ENCODE results near the gene HOXB2.
A peak's percentile ranks its signal among the peaks of the same experiment; 100 is the strongest.

HOXB2 gene

DNA sequence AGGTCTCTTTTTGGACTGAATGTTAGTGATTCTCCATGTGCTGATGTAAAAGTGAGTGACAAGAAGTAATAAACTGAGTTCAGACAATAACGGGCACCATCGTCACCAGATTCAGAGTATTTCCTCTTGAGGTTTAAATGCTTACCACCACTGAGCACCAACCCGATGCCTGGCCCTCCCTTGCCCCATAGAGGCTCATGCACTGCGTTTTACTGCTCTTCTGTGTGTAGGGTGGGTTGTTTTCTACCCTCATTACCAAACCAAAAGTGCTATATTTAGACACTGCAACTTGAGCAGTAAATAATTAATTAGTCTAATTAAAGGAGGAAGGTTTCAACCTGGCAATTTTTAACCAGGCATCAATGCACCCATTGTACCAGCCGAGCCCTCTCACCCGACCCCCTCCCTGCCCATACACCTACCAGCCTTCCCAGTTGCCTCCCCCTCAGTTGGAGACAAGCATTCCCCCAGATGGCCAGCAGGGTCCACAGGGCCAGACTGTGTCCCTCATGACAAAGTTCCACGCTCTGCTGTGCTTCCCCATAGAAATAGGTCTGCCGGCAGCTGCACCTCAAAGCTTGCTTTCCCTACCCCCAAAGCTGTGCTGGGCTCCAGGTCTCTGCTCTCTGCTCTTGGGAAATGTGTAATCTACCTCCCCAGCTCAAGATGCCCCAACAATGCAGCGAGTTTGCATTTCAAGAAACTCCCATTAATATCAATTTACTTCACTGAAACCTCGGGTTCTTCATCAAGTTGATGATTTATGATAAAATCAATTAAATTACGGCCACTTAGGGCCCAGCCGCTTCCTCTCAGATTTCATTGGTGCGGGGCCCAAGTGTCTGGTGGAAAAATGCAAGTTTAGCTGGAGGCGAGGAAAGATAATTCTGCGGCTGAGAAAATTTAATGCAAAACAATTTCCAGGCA, 17.2 kb upstream of the HOXB2 start (continued):
- TF ChIP-seq ZNF776 (tag by site-specific recombination; IDR thresholded peaks at IDR 0.05; ENCODE audit: borderline replicate concordance) = no peak
- TF ChIP-seq, protein P1, sequence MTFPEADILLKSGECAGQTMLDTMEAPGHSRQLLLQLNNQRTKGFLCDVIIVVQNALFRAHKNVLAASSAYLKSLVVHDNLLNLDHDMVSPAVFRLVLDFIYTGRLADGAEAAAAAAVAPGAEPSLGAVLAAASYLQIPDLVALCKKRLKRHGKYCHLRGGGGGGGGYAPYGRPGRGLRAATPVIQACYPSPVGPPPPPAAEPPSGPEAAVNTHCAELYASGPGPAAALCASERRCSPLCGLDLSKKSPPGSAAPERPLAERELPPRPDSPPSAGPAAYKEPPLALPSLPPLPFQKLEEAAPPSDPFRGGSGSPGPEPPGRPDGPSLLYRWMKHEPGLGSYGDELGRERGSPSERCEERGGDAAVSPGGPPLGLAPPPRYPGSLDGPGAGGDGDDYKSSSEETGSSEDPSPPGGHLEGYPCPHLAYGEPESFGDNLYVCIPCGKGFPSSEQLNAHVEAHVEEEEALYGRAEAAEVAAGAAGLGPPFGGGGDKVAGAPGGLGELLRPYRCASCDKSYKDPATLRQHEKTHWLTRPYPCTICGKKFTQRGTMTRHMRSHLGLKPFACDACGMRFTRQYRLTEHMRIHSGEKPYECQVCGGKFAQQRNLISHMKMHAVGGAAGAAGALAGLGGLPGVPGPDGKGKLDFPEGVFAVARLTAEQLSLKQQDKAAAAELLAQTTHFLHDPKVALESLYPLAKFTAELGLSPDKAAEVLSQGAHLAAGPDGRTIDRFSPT (tag by site-specific recombination; IDR thresholded peaks at IDR 0.05) = 0 out of 2 replicates have a peak, but pooled peaks have one; percentile 43
- peak; percentile 91 for TF ChIP-seq GLIS1 (tag by site-specific recombination; IDR thresholded peaks at IDR 0.05)
- TF ChIP-seq HOXD13 (CRISPR knock-in tag; IDR thresholded peaks at IDR 0.05; ENCODE audit: borderline replicate concordance) = no peak
- no peak; the same call in 1 of the 2 replicates for TF ChIP-seq ZNF391 (tag by site-specific recombination; IDR thresholded peaks at IDR 0.05; ENCODE audit: borderline replicate concordance, low read depth)
- no peak for TF ChIP-seq ZNF623 (tag by site-specific recombination; IDR thresholded peaks at IDR 0.05)
- TF ChIP-seq, protein P2, sequence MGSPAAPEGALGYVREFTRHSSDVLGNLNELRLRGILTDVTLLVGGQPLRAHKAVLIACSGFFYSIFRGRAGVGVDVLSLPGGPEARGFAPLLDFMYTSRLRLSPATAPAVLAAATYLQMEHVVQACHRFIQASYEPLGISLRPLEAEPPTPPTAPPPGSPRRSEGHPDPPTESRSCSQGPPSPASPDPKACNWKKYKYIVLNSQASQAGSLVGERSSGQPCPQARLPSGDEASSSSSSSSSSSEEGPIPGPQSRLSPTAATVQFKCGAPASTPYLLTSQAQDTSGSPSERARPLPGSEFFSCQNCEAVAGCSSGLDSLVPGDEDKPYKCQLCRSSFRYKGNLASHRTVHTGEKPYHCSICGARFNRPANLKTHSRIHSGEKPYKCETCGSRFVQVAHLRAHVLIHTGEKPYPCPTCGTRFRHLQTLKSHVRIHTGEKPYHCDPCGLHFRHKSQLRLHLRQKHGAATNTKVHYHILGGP (tag by site-specific recombination; IDR thresholded peaks at IDR 0.05) = peak; percentile 88
- TF ChIP-seq ZEB2 (tag by site-specific recombination; IDR thresholded peaks at IDR 0.05) = peak; percentile 92
- no peak for TF ChIP-seq ZNF184 (tag by site-specific recombination; IDR thresholded peaks at IDR 0.05)
- no peak for TF ChIP-seq ZNF747 (tag by site-specific recombination; IDR thresholded peaks at IDR 0.05)
- peak; percentile 75; the same call in 1 of the 2 replicates for TF ChIP-seq ZNF561 (tag by site-specific recombination; IDR thresholded peaks at IDR 0.05; ENCODE audit: borderline replicate concordance)
- TF ChIP-seq KLF7 (tag by site-specific recombination; IDR thresholded peaks at IDR 0.05; ENCODE audit: borderline replicate concordance) = 0 out of 2 replicates have a peak, but pooled peaks have one; percentile 16
- TF ChIP-seq ZNF785 (tag by site-specific recombination; IDR thresholded peaks at IDR 0.05) = no peak
- TF ChIP-seq ZNF701 (tag by site-specific recombination; IDR thresholded peaks at IDR 0.05) = no peak
- TF ChIP-seq, protein P3, sequence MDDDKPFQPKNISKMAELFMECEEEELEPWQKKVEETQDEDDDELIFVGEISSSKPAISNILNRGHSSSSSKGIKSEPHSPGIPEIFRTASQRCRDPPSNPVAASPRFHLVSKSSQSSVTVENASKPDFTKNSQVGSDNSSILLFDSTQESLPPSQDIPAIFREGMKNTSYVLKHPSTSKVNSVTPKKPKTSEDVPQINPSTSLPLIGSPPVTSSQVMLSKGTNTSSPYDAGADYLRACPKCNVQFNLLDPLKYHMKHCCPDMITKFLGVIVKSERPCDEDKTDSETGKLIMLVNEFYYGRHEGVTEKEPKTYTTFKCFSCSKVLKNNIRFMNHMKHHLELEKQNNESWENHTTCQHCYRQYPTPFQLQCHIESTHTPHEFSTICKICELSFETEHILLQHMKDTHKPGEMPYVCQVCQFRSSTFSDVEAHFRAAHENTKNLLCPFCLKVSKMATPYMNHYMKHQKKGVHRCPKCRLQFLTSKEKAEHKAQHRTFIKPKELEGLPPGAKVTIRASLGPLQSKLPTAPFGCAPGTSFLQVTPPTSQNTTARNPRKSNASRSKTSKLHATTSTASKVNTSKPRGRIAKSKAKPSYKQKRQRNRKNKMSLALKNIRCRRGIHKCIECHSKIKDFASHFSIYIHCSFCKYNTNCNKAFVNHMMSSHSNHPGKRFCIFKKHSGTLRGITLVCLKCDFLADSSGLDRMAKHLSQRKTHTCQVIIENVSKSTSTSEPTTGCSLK (tag by site-specific recombination; IDR thresholded peaks at IDR 0.05) = no peak
- no peak for TF ChIP-seq ZNF16 (tag by site-specific recombination; IDR thresholded peaks at IDR 0.05; ENCODE audit: low read depth)
- peak; percentile 67; the same call in 1 of the 2 replicates for TF ChIP-seq IKZF3 (tag by site-specific recombination; IDR thresholded peaks at IDR 0.05)
- TF ChIP-seq, protein P4, sequence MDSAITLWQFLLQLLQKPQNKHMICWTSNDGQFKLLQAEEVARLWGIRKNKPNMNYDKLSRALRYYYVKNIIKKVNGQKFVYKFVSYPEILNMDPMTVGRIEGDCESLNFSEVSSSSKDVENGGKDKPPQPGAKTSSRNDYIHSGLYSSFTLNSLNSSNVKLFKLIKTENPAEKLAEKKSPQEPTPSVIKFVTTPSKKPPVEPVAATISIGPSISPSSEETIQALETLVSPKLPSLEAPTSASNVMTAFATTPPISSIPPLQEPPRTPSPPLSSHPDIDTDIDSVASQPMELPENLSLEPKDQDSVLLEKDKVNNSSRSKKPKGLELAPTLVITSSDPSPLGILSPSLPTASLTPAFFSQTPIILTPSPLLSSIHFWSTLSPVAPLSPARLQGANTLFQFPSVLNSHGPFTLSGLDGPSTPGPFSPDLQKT (IDR thresholded peaks at IDR 0.05; ENCODE audit: borderline replicate concordance, low read depth, low read length) = no peak
- TF ChIP-seq MYNN (tag by site-specific recombination; IDR thresholded peaks at IDR 0.05; ENCODE audit: borderline replicate concordance) = no peak
- TF ChIP-seq ZNF521 (tag by site-specific recombination; IDR thresholded peaks at IDR 0.05) = no peak
- peak; percentile 82 for TF ChIP-seq OSR2 (tag by site-specific recombination; IDR thresholded peaks at IDR 0.05)
- TF ChIP-seq ZNF140 (tag by site-specific recombination; IDR thresholded peaks at IDR 0.05) = no peak
- 0 out of 2 replicates have a peak, but pooled peaks have one; percentile 19 for TF ChIP-seq GFI1B (tag by site-specific recombination; IDR thresholded peaks at IDR 0.05)
- TF ChIP-seq SP7 (tag by site-specific recombination; IDR thresholded peaks at IDR 0.05) = peak; percentile 96
- TF ChIP-seq, protein P5, sequence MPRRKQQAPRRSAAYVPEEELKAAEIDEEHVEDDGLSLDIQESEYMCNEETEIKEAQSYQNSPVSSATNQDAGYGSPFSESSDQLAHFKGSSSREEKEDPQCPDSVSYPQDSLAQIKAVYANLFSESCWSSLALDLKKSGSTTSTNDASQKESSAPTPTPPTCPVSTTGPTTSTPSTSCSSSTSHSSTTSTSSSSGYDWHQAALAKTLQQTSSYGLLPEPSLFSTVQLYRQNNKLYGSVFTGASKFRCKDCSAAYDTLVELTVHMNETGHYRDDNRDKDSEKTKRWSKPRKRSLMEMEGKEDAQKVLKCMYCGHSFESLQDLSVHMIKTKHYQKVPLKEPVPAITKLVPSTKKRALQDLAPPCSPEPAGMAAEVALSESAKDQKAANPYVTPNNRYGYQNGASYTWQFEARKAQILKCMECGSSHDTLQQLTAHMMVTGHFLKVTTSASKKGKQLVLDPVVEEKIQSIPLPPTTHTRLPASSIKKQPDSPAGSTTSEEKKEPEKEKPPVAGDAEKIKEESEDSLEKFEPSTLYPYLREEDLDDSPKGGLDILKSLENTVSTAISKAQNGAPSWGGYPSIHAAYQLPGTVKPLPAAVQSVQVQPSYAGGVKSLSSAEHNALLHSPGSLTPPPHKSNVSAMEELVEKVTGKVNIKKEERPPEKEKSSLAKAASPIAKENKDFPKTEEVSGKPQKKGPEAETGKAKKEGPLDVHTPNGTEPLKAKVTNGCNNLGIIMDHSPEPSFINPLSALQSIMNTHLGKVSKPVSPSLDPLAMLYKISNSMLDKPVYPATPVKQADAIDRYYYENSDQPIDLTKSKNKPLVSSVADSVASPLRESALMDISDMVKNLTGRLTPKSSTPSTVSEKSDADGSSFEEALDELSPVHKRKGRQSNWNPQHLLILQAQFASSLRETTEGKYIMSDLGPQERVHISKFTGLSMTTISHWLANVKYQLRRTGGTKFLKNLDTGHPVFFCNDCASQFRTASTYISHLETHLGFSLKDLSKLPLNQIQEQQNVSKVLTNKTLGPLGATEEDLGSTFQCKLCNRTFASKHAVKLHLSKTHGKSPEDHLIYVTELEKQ (tag by site-specific recombination; IDR thresholded peaks at IDR 0.05; ENCODE audit: borderline replicate concordance) = peak; percentile 45; the same call in 1 of the 2 replicates
